NCI-H2196 (cell line): ENCODE measurements around the gene FGFR1OP2.
"Not testable (repeated sequence)": the region's sequence is repeated elsewhere in the genome, so short reads cannot be mapped to it uniquely, and the experiment has no call there.

Source experiments
- DNase-seq: peaks from one replicate; lab custom pipeline; 2025; ENCODE audit not compliant: unreplicated experiment; lab: John Stamatoyannopoulos, UW

FGFR1OP2 gene

GRCh38 chr12:26940516-26941214, 2.4 kb downstream of the FGFR1OP2 start:
- no peak for DNase-seq

- no peak for DNase-seq
Observed at GRCh38 chr12:26941215-26941594, 2.9 kb downstream of the FGFR1OP2 start.

- no peak for DNase-seq
Observed at GRCh38 chr12:26948309-26948708, 10.0 kb downstream of the FGFR1OP2 start.

GRCh38 chr12:26953447-26953846, 15.2 kb downstream of the FGFR1OP2 start:
- DNase-seq = no peak

- no peak for DNase-seq
Observed at GRCh38 chr12:26954027-26954426, 15.8 kb downstream of the FGFR1OP2 start.

GRCh38 chr12:26961391-26961790, 23.1 kb downstream of the FGFR1OP2 start:
- not testable (repeated sequence) for DNase-seq

- DNase-seq = no peak
Observed at GRCh38 chr12:26961803-26962202, 23.5 kb downstream of the FGFR1OP2 start.

- no peak for DNase-seq
Observed at GRCh38 chr12:26963413-26963812, 25.1 kb downstream of the FGFR1OP2 start.

GRCh38 chr12:26966842-26967241, 28.6 kb downstream of the FGFR1OP2 start:
- DNase-seq = no peak

GRCh38 chr12:26970136-26970535, 31.9 kb downstream of the FGFR1OP2 start:
- no peak for DNase-seq

- DNase-seq = no peak
Observed at GRCh38 chr12:26971963-26972362, 33.7 kb downstream of the FGFR1OP2 start.

- no peak for DNase-seq
Observed at GRCh38 chr12:26976687-26977086, 38.4 kb downstream of the FGFR1OP2 start.

GRCh38 chr12:26978801-26979200, 40.5 kb downstream of the FGFR1OP2 start:
- DNase-seq = no peak

GRCh38 chr12:26979733-26980132, 41.5 kb downstream of the FGFR1OP2 start:
- DNase-seq = no peak

GRCh38 chr12:26982866-26983265, 44.6 kb downstream of the FGFR1OP2 start:
- no peak for DNase-seq

GRCh38 chr12:26987634-26988424, 49.6 kb downstream of the FGFR1OP2 start:
- peak; percentile 83 for DNase-seq

GRCh38 chr12:26988703-26989102, 50.4 kb downstream of the FGFR1OP2 start:
- DNase-seq = no peak

- no peak for DNase-seq
Observed at GRCh38 chr12:26989873-26990272, 51.6 kb downstream of the FGFR1OP2 start.

GRCh38 chr12:26991826-26992225, 53.6 kb downstream of the FGFR1OP2 start:
- no peak for DNase-seq

- no peak for DNase-seq
Observed at GRCh38 chr12:26994109-26994508, 55.8 kb downstream of the FGFR1OP2 start.

GRCh38 chr12:26995706-26996105, 57.4 kb downstream of the FGFR1OP2 start:
- DNase-seq = no peak

GRCh38 chr12:26997003-26997402, 58.7 kb downstream of the FGFR1OP2 start:
- DNase-seq = no peak
